ENCODE data around the gene SYT5. TPM values are rescaled to one million over a fixed set of nuclear protein-coding genes. Genes with fewer than 3 reads are reported as not detected.

SYT5 gene
- total and polyA plus RNA-seq, 2 of the 8 experiments (the other 6 are each of a cell fraction or from before 2014, with no cell fraction given) = 0.35 to 0.67 TPM

DNA sequence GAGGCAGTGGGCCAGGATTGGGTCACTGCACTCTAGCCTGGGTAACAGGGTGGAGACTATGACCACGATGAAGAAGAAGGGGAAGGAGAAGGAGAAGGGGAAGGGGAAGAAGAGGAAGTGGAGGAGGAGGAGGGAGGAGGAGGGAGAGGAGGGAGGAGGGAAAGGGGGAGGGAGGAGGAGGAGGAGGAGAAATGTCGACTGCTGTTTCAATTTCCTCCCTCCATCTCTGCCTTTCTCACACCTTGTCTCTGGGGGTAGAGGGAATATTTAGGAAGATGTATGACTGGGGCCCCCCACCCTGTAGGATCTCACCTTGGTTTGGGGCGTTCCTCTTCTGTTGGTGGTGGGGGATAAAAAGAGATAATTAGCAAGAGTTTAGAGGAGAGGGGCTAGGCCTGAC is 34.9 kb downstream of the SYT5 start:
- Histone ChIP-seq H2BK5ac (ENCODE audit: low read depth, low read length) (no peak overlapping the region), H3K23ac (ENCODE audit: insufficient read length) (no peak overlapping the region), H3K79me2 (ENCODE audit: control insufficient read depth in 1 of 2, insufficient read depth in 2 of 2, low read length in 2 of 2) (no peaks in the 10 kb centered on the region), H3K56ac (replicated peaks; ENCODE audit: insufficient read length, low read depth, low read length) (no peak overlapping the region), H3K27me3 (replicated peaks in 1 of 4; ENCODE audit: control insufficient read depth in 3 of 4, extremely low read depth in 1 of 4, insufficient read depth in 3 of 4, low read length in 3 of 4) (no peaks in the 10 kb centered on the region), H3K4me3 (ENCODE audit: extremely low read depth in 1 of 4, insufficient read depth in 2 of 4, low read depth in 3 of 4, low read length in 4 of 4) (peak overlapping the region in 1 of 4 experiments; percentile 83; a peak in 2 of 8 replicates), H4K20me1 (replicated peaks in 1 of 2; ENCODE audit: control insufficient read depth in 1 of 2, insufficient read depth in 2 of 2, low read length in 2 of 2) (no peaks in the 10 kb centered on the region), H2AFZ (ENCODE audit: low read length) (no peak overlapping the region), H2BK12ac (ENCODE audit: low read depth, low read length) (no peak overlapping the region), H2BK15ac (ENCODE audit: low read length) (0 out of 2 replicates have a peak overlapping the region, but pooled peaks have one; percentile 46), H3K27ac (ENCODE audit: low read depth, low read length) (no peak overlapping the region), H3K4ac (replicated peaks; ENCODE audit: insufficient read length, low read depth, low read length) (peak overlapping the region; percentile 14), H3K79me1 (ENCODE audit: low read depth, low read length) (no peaks in the 10 kb centered on the region), H3K4me2 (ENCODE audit: insufficient read depth in 1 of 2, low read depth in 2 of 2, low read length in 2 of 2) (peak overlapping the region; percentile 38 to 70), H3K4me1 (replicated peaks in 1 of 4; ENCODE audit: control insufficient read depth in 3 of 4, insufficient read depth in 4 of 4, low read length in 3 of 4) (peaks cover 6 to 24% (median 13%) of the 10 kb centered on the region in 4 experiments), H4K91ac (replicated peaks; ENCODE audit: insufficient read length, low read length) (no peak overlapping the region), H4K5ac (ENCODE audit: insufficient read length, low read depth, low read length) (no peak overlapping the region), H3K9ac (replicated peaks in 1 of 4; ENCODE audit: extremely low read depth in 1 of 4, low read depth in 3 of 4, low read length in 3 of 4) (no peak overlapping the region), H3K18ac (ENCODE audit: extremely low read depth, low read length) (no peak overlapping the region), H2BK20ac (ENCODE audit: low read length) (no peak overlapping the region), H2AK5ac (ENCODE audit: low read depth, low read length) (no peak overlapping the region), H4K8ac (ENCODE audit: extremely low read depth, insufficient read depth, low read length) (no peak overlapping the region), H3K23me2 (ENCODE audit: low read depth, low read length) (peaks cover 7% of the 10 kb centered on the region; the same call in 1 of the 2 replicates), H3K36me3 (ENCODE audit: control insufficient read depth in 2 of 4, insufficient read depth in 4 of 4, low read length in 3 of 4) (peaks cover 0 to 5% (median 0%) of the 10 kb centered on the region in 4 experiments; a peak in 1 of 8 replicates), H3K14ac (ENCODE audit: insufficient read length) (no peak overlapping the region), H2BK120ac (replicated peaks; ENCODE audit: low read depth, low read length) (no peak overlapping the region), H3K9me3 (ENCODE audit: insufficient read depth in 2 of 2, low read depth in 1 of 2, low read length in 1 of 2) (no peaks in the 10 kb centered on the region)
- ChIA-PET POLR2A (ENCODE audit: partially characterized antibody) (no interaction called here), CTCF (ENCODE audit: partially characterized antibody) (interaction anchor here (0.6 to 6.4 kb wide), 7 partner anchors 10 to 264 kb away, joined by 3 to 118 read pairs (median 16); partner anchors contain the start of genes DNAAF3 and TNNI3)
- DNase-seq (ENCODE audit: low read depth in 1 of 2, low spot score in 2 of 2) (no peak), FAIRE-seq (no peak)
- WGBS, 2 experiments (ENCODE audit: extremely low coverage in 1 of 2, insufficient coverage in 1 of 2, insufficient read length in 1 of 2, insufficient replicate concordance in 2 of 2, low coverage in 1 of 2, low lambda C conversion rate in 2 of 2, missing lambda C conversion rate in 1 of 2) = 53% methylated on average over 2 of the region's 3 CpGs; no CpG with 5 or more reads in 1 of the 2 experiments
- TF ChIP-seq POLR2AphosphoS5 (IDR thresholded peaks at IDR 0.05; ENCODE audit: low read depth, low read length) (no peak), YY1 (IDR thresholded peaks at IDR 0.05; ENCODE audit: low read depth, low read length) (no peak), SP2 (IDR thresholded peaks at IDR 0.05; ENCODE audit: low read length) (no peak), HDAC6 (IDR thresholded peaks at IDR 0.05; ENCODE audit: low read depth, low read length) (no peak), CBX8 (IDR thresholded peaks at IDR 0.05; ENCODE audit: borderline replicate concordance, low read depth, low read length) (no peak), EZH2 (IDR thresholded peaks at IDR 0.05; ENCODE audit: low read depth, low read length, severe bottlenecking) (no peak), CTBP2 (IDR thresholded peaks at IDR 0.05; ENCODE audit: borderline replicate concordance, insufficient read depth, insufficient read length, low read length) (no peak), POU5F1 (IDR thresholded peaks at IDR 0.05; ENCODE audit: low read depth, low read length) (no peak), MAFK (IDR thresholded peaks at IDR 0.05; ENCODE audit: low read depth, low read length) (no peak), TAF1 (IDR thresholded peaks at IDR 0.05; ENCODE audit: low read depth, low read length) (no peak), CHD1 (IDR thresholded peaks at IDR 0.05; ENCODE audit: low read depth, low read length) (no peak), CBX5 (IDR thresholded peaks at IDR 0.05; ENCODE audit: low read depth, low read length) (no peak)
- TF ChIP-seq, protein P1, sequence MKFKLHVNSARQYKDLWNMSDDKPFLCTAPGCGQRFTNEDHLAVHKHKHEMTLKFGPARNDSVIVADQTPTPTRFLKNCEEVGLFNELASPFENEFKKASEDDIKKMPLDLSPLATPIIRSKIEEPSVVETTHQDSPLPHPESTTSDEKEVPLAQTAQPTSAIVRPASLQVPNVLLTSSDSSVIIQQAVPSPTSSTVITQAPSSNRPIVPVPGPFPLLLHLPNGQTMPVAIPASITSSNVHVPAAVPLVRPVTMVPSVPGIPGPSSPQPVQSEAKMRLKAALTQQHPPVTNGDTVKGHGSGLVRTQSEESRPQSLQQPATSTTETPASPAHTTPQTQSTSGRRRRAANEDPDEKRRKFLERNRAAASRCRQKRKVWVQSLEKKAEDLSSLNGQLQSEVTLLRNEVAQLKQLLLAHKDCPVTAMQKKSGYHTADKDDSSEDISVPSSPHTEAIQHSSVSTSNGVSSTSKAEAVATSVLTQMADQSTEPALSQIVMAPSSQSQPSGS (IDR thresholded peaks at IDR 0.05; ENCODE audit: low read length) = no peak

All from H1 (cell line).